ENCODE measurements around the gene DERA.
A peak's percentile ranks its signal among the peaks of the same experiment; 100 is the strongest.
"Not testable (repeated sequence)": the region's sequence is repeated elsewhere in the genome, so short reads cannot be mapped to it uniquely, and the experiment has no call there.

Gene DERA

GRCh38 chr12:15873556-15873955 is 37.6 kb upstream of the DERA start:
- ChIA-PET CTCF (interaction anchor here (2.0 kb wide), 1 partner anchor 341 kb away, joined by 8 read pairs; no protein-coding TSS in a partner anchor), POLR2A (no interaction called here)
- TF ChIP-seq CTCF (IDR thresholded peaks at IDR 0.05; ENCODE audit: insufficient read depth, low read length, missing control alignments), result no peak
- DNase-seq (ENCODE audit: low read depth, low spot score), result no peak
- no peak overlapping the region for H3K4me3 ChIP-seq (ENCODE audit: low read depth, low read length)

GRCh38 chr12:15874556-15875145 is 36.5 kb upstream of the DERA start:
- H3K4me3 ChIP-seq (ENCODE audit: low read depth, low read length); DNase-seq (ENCODE audit: low read depth, low spot score); POLR2A ChIA-PET: not testable (repeated sequence)
- CTCF ChIA-PET, result interaction anchor here (1.4 to 2.0 kb wide), 2 partner anchors 285 to 342 kb away, joined by 3 to 8 read pairs; no protein-coding TSS in a partner anchor

GRCh38 chr12:15875863-15876262 is 35.3 kb upstream of the DERA start:
- ChIA-PET POLR2A (no interaction called here), CTCF (interaction anchor here (1.4 to 1.5 kb wide), 2 partner anchors 286 to 291 kb away, joined by 3 read pairs; no protein-coding TSS in a partner anchor)
- TF ChIP-seq CTCF (IDR thresholded peaks at IDR 0.05; ENCODE audit: insufficient read depth, low read length, missing control alignments), result no peak
- H3K4me3 ChIP-seq (ENCODE audit: low read depth, low read length), result no peak overlapping the region
- DNase-seq (ENCODE audit: low read depth, low spot score), result no peak

- ChIA-PET CTCF (no interaction called here), POLR2A (no interaction called here)
- no peak for DNase-seq (ENCODE audit: low read depth, low spot score)
- no peak for TF ChIP-seq CTCF (IDR thresholded peaks at IDR 0.05; ENCODE audit: insufficient read depth, low read length, missing control alignments)
- H3K4me3 ChIP-seq (ENCODE audit: low read depth, low read length), result no peak overlapping the region
These were observed 31.7 kb upstream of the DERA start for GRCh38 chr12:15879413-15879812.

- TF ChIP-seq CTCF (IDR thresholded peaks at IDR 0.05; ENCODE audit: insufficient read depth, low read length, missing control alignments), result no peak
- ChIA-PET CTCF (no interaction called here), POLR2A (no interaction called here)
- H3K4me3 ChIP-seq (ENCODE audit: low read depth, low read length), result no peak overlapping the region
- no peak for DNase-seq (ENCODE audit: low read depth, low spot score)
These were observed 30.4 kb upstream of the DERA start for GRCh38 chr12:15880721-15881120.

GRCh38 chr12:15882118-15882971 is 28.8 kb upstream of the DERA start, which contains the start of gene STRAP:
TSS of gene STRAP (plus strand) at chr12:15882387. CDS start at chr12:15882708, 321 bp downstream.
- peak; percentile 88 for DNase-seq (ENCODE audit: low read depth, low spot score)
- ChIA-PET CTCF (interaction anchor here (0.8 to 1.9 kb wide), 4 partner anchors 16 to 348 kb away, joined by 3 to 7 read pairs (median 3); no protein-coding TSS in a partner anchor), POLR2A (interaction anchor here (0.5 kb wide), 1 partner anchor 323 kb away, joined by 3 read pairs; no protein-coding TSS in a partner anchor)
- peak within 1 kb of the TSS; percentile 91 for H3K4me3 ChIP-seq (ENCODE audit: low read depth, low read length)
- TF ChIP-seq CTCF (IDR thresholded peaks at IDR 0.05; ENCODE audit: insufficient read depth, low read length, missing control alignments), result no peak

All from AG04449 (cell line).